ENCODE measurements around the gene DIAPH1.

DIAPH1 gene

GRCh38 chr5:141649056-141649688 lies 30.4 kb upstream of the DIAPH1 start:
- TF ChIP-seq CTCF (IDR thresholded peaks at IDR 0.05; ENCODE audit: low read length, missing control alignments): no peak
- no peak for DNase-seq (ENCODE audit: low read depth)

GRCh38 chr5:141647851-141648250 lies 29.1 kb upstream of the DIAPH1 start:
- TF ChIP-seq CTCF (IDR thresholded peaks at IDR 0.05; ENCODE audit: low read length, missing control alignments): no peak

More at GRCh38 chr5:141649056-141649688, 30.4 kb upstream of the DIAPH1 start:
- no peak overlapping the region for H3K4me3 ChIP-seq (replicated peaks; ENCODE audit: low read depth, low read length)

GRCh38 chr5:141647242-141647641 lies 28.4 kb upstream of the DIAPH1 start:
- DNase-seq (ENCODE audit: low read depth): no peak
- H3K4me3 ChIP-seq (replicated peaks; ENCODE audit: low read depth, low read length): no peak overlapping the region
- TF ChIP-seq CTCF (IDR thresholded peaks at IDR 0.05; ENCODE audit: low read length, missing control alignments): no peak

More at GRCh38 chr5:141647851-141648250, 29.1 kb upstream of the DIAPH1 start:
- H3K4me3 ChIP-seq (replicated peaks; ENCODE audit: low read depth, low read length): no peak overlapping the region
- no peak for DNase-seq (ENCODE audit: low read depth)

GRCh38 chr5:141646026-141646425 lies 27.2 kb upstream of the DIAPH1 start:
- no peak overlapping the region for H3K4me3 ChIP-seq (replicated peaks; ENCODE audit: low read depth, low read length)
- TF ChIP-seq CTCF (IDR thresholded peaks at IDR 0.05; ENCODE audit: low read length, missing control alignments): no peak
- DNase-seq (ENCODE audit: low read depth): no peak

- peak; percentile 69 for DNase-seq (ENCODE audit: low read depth)
- no peak overlapping the region for H3K4me3 ChIP-seq (replicated peaks; ENCODE audit: low read depth, low read length)
- TF ChIP-seq CTCF (IDR thresholded peaks at IDR 0.05; ENCODE audit: low read length, missing control alignments): peak; percentile 39
Observed at GRCh38 chr5:141641634-141642267, 23.0 kb upstream of the DIAPH1 start.

- TF ChIP-seq CTCF (IDR thresholded peaks at IDR 0.05; ENCODE audit: low read length, missing control alignments): no peak
- no peak overlapping the region for H3K4me3 ChIP-seq (replicated peaks; ENCODE audit: low read depth, low read length)
- no peak for DNase-seq (ENCODE audit: low read depth)
Observed at GRCh38 chr5:141640698-141641097, 21.9 kb upstream of the DIAPH1 start.

GRCh38 chr5:141640051-141640415 lies 21.2 kb upstream of the DIAPH1 start:
- H3K4me3 ChIP-seq (replicated peaks; ENCODE audit: low read depth, low read length): no peak overlapping the region
- no peak for TF ChIP-seq CTCF (IDR thresholded peaks at IDR 0.05; ENCODE audit: low read length, missing control alignments)
- DNase-seq (ENCODE audit: low read depth): no peak

All from fibroblast of pulmonary artery (primary cell).